HepG2 (cell line): ENCODE results near the gene GLDC. TPM values are rescaled to one million over a fixed set of nuclear protein-coding genes. Genes with fewer than 3 reads are reported as not detected.

ENCODE experiments used
- ATAC-seq: fragments of 200-7000 bp; cut with Tn5 transposase; 3 replicates; pipeline ENCODE4 v1.9.1; 2020; ENCODE audit warnings: mild to moderate bottlenecking, moderate library complexity
- BruUV-seq: library from RNA; stranded (reverse); fragments of 400-500 nt; replicated peaks from 2 replicates; lab custom pipeline; 2021; lab: Mats Ljungman, UMichigan
- CTCF ChIA-PET: fragments of 300-600 bp; formaldehyde crosslinking; extraction: SDS; loops from one replicate; lab custom pipeline; 2021; ENCODE audit warnings: low total read pairs, inconsistent platforms, low intra/inter-chr PET ratio; lab: Yijun Ruan, JAX
- POLR2A ChIA-PET: fragments of 350-600 bp; sonication (Branson Sonifier 250); formaldehyde crosslinking; loops from one replicate; lab custom pipeline; 2020; ENCODE audit warnings: antibody characterized with exemption, inconsistent platforms; lab: Yijun Ruan, JAX
- DNase-seq: peaks from one replicate; pipeline ENCODE4 v3.0.0-alpha.2; 2015; ENCODE audit warnings: low spot score
- FAIRE-seq: peaks from 3 replicates; lab custom pipeline; 2011; peaks lifted over from hg19 to GRCh38; lab: Jason Lieb, UNC
- H2AFZ ChIP-seq: one replicate; pipeline ENCODE4 v1.6.1; 2011; ENCODE audit warnings: low read length, inconsistent platforms
- H3K27ac ChIP-seq: fragments of 300-600 bp; 3 replicates; pipeline ENCODE4 v1.8.0; 2011; ENCODE audit warnings: mixed run types, mild to moderate bottlenecking, mixed read lengths, low read length, inconsistent platforms; ENCODE audit not compliant: insufficient read depth; ENCODE audit errors: extremely low read length
- H3K27me3 ChIP-seq, 2 experiments: fragments of 200-600 bp in 1 of 2; 2 replicates in 1 of 2; 3 replicates in 1 of 2; pipeline versions ENCODE4 v1.6.0 to v1.8.0; 2011; ENCODE audit warnings: low read length in 2 of 2, mild to moderate bottlenecking in 2 of 2, moderate library complexity in 2 of 2, inconsistent platforms in 1 of 2; ENCODE audit not compliant: insufficient read depth in 2 of 2, control insufficient read depth in 1 of 2
- H3K36me3 ChIP-seq, 2 experiments: fragments of 200-600 bp in 1 of 2; replicated peaks in 1 of 2; 2 replicates in 1 of 2; 3 replicates in 1 of 2; pipeline versions ENCODE4 v1.5.1 to v1.8.0; 2011; ENCODE audit warnings: low read length in 2 of 2, inconsistent platforms in 1 of 2; ENCODE audit not compliant: insufficient read depth in 2 of 2, control insufficient read depth in 1 of 2
- H3K4me1 ChIP-seq: 2 replicates; pipeline ENCODE4 v1.5.1; 2012; ENCODE audit warnings: low read length, inconsistent platforms; ENCODE audit not compliant: insufficient read depth
- H3K4me2 ChIP-seq: 2 replicates; pipeline ENCODE4 v1.6.0; 2011; ENCODE audit warnings: low read depth, low read length, inconsistent platforms
- H3K4me3 ChIP-seq, 3 experiments: fragments of 200-600 bp in 1 of 3; sonication (generic), shearing (Covaris generic) in 1 of 3; replicated peaks in 1 of 3; 2 replicates each; pipeline ENCODE4 v1.5.1; 2011 to 2016; ENCODE audit warnings: low read length in 3 of 3, inconsistent platforms in 2 of 3, low read depth in 2 of 3, mild to moderate bottlenecking in 2 of 3, control low read depth in 1 of 3, mixed read lengths in 1 of 3; ENCODE audit not compliant: insufficient read depth in 1 of 3
- H3K79me2 ChIP-seq: one replicate; pipeline ENCODE4 v1.6.1; 2011; ENCODE audit warnings: low read length, inconsistent platforms; ENCODE audit not compliant: insufficient read depth
- H3K9ac ChIP-seq: 2 replicates; pipeline ENCODE4 v1.6.0; 2011; ENCODE audit warnings: mild to moderate bottlenecking, low read depth, low read length, inconsistent platforms; ENCODE audit not compliant: insufficient read depth
- H3K9me3 ChIP-seq: 2 replicates; pipeline ENCODE4 v1.5.1; 2012; ENCODE audit warnings: mild to moderate bottlenecking, low read length
- H4K20me1 ChIP-seq: 2 replicates; pipeline ENCODE4 v1.6.0; 2011; ENCODE audit warnings: inconsistent platforms, mild to moderate bottlenecking, low read length, moderate library complexity; ENCODE audit not compliant: insufficient read depth
- FOXK1 ChIP-seq: sonication (generic); formaldehyde crosslinking; IDR thresholded peaks from 2 replicates; pipeline ENCODE4 v1.4.0; 2020; ENCODE audit warnings: low read depth, missing genetic modification reagents, borderline replicate concordance
- MIER2 ChIP-seq: IDR thresholded peaks from 2 replicates; pipeline ENCODE4 v1.6.1; 2016; ENCODE audit warnings: missing biosample characterization, missing genetic modification reagents
- MIXL1 ChIP-seq: IDR thresholded peaks from 2 replicates; pipeline ENCODE4 v1.6.1; 2016
- MLLT10 ChIP-seq: sonication (generic); formaldehyde crosslinking; IDR thresholded peaks from 2 replicates; pipeline ENCODE4 v1.4.0; 2020; ENCODE audit warnings: missing genetic modification reagents
- NCOA5 ChIP-seq: sonication (generic); formaldehyde crosslinking; IDR thresholded peaks from 2 replicates; pipeline ENCODE4 v1.4.0; 2020; ENCODE audit warnings: missing genetic modification reagents
- NCOR1 ChIP-seq: fragments of 200-600 bp; sonication (generic); IDR thresholded peaks from 2 replicates; pipeline ENCODE4 v1.7.0; 2017; ENCODE audit warnings: antibody characterized with exemption, low read length, borderline replicate concordance
- NONO ChIP-seq, 2 experiments: fragments of 450-650 bp in 1 of 2; sonication (generic) in 1 of 2; formaldehyde crosslinking in 1 of 2; IDR thresholded peaks in 1 of 2; conservative IDR thresholded peaks in 1 of 2; 2 replicates each; pipeline versions ENCODE4 v1.6.1 to v1.8.0; 2017 to 2022; ENCODE audit warnings: mild to moderate bottlenecking in 1 of 2, missing genetic modification reagents in 1 of 2, moderate library complexity in 1 of 2
- NR2F1 ChIP-seq, 2 experiments: fragments of 450-650 bp in 1 of 2; formaldehyde crosslinking in 1 of 2; IDR thresholded peaks; 2 replicates each; pipeline versions ENCODE4 v1.5.0 to v1.6.1; 2016 to 2020; ENCODE audit warnings: mild to moderate bottlenecking in 1 of 2, missing compliant biosample characterization in 1 of 2, missing genetic modification reagents in 1 of 2, moderate library complexity in 1 of 2
- PPARG ChIP-seq: conservative IDR thresholded peaks from 2 replicates; pipeline ENCODE4 v1.6.1; 2016; ENCODE audit warnings: missing biosample characterization, missing genetic modification reagents
- RBM22 ChIP-seq: fragments of 200-400 bp; formaldehyde crosslinking; optimal IDR thresholded peaks from 2 replicates; pipeline ENCODE3; 2017; ENCODE audit warnings: mild to moderate bottlenecking, low read length, moderate library complexity
- RFX3 ChIP-seq: IDR thresholded peaks from 2 replicates; pipeline ENCODE4 v1.6.1; 2016; ENCODE audit warnings: missing biosample characterization, missing genetic modification reagents
- SP140L ChIP-seq: sonication (generic); formaldehyde crosslinking; IDR thresholded peaks from 2 replicates; pipeline ENCODE4 v1.4.0; 2020; ENCODE audit warnings: missing genetic modification reagents, borderline replicate concordance
- SSRP1 ChIP-seq: IDR thresholded peaks from 2 replicates; pipeline ENCODE4 v1.6.1; 2016; ENCODE audit warnings: control low read depth
- ZNF383 ChIP-seq: sonication (generic); formaldehyde crosslinking; IDR thresholded peaks from 2 replicates; pipeline ENCODE4 v1.4.0; 2020; ENCODE audit warnings: missing genetic modification reagents, mild to moderate bottlenecking, borderline replicate concordance
- ZNF878 ChIP-seq: sonication (generic); formaldehyde crosslinking; IDR thresholded peaks from 2 replicates; pipeline ENCODE4 v1.8.1; 2023; ENCODE audit warnings: mild to moderate bottlenecking, missing genetic modification reagents, moderate library complexity
- WGBS: methylation state at CpG from one replicate; pipeline ENCODE4 v1.1.6; 2017; ENCODE audit warnings: low lambda C conversion rate; 5-methylcytosine and 5-hydroxymethylcytosine counted together
- in situ Hi-C: cut with HindIII; loops from 2 replicates; pipeline ENCODE4 v1.10.0; 2017; ENCODE audit warnings: low pct_unique_long_range_greater_than_20kb; ENCODE audit not compliant: extremely low pct_ligation_motif_present
- intact Hi-C: fragments of 100-400 bp; cut with micrococcal nuclease; formaldehyde crosslinking; loops from one replicate; pipeline ENCODE4 v1.10.0; 2022; ENCODE audit not compliant: unreplicated experiment
- polyA plus RNA-seq, 8 experiments: library from polyadenylated mRNA; depleted of rRNA in 3 of 8; stranded (reverse) in 7 of 8; unstranded in 1 of 8; fragments of >200 nt; fragmentation: Illumina TruSeq in 4 of 8; extraction: Trizol in 4 of 8; gene quantifications; 2 replicates each; pipeline versions ENCODE4 v1.2.1 to v1.2.3, GENCODE V29; 2011 to 2016; ENCODE audit warnings: low read depth in 4 of 8, missing spikeins in 1 of 8, mixed read lengths in 1 of 8; ENCODE audit not compliant: insufficient read depth in 1 of 8
- total RNA-seq, 5 experiments: library from RNA; depleted of rRNA; stranded (reverse); fragments of >200 nt; fragmentation: Illumina TruSeq; extraction: Trizol; gene quantifications; 2 replicates each; pipeline ENCODE4 v1.2.3, GENCODE V29; 2016; ENCODE audit warnings: low read depth in 1 of 5
- TF ChIP-seq, protein P1 (sequence below): fragments of 450-650 bp; IDR thresholded peaks from 2 replicates; pipeline ENCODE4 v1.6.1; 2017
- TF ChIP-seq, protein P2 (sequence below): sonication (generic); formaldehyde crosslinking; IDR thresholded peaks from 2 replicates; pipeline ENCODE4 v1.4.0; 2020; ENCODE audit warnings: missing genetic modification reagents, borderline replicate concordance
- TF ChIP-seq, protein P3 (sequence below): sonication (generic); formaldehyde crosslinking; IDR thresholded peaks from 2 replicates; pipeline ENCODE4 v1.4.0; 2020; ENCODE audit warnings: mild to moderate bottlenecking, missing genetic modification reagents
- TF ChIP-seq, protein P4 (sequence below): sonication (generic); formaldehyde crosslinking; IDR thresholded peaks from 2 replicates; pipeline ENCODE4 v1.8.1; 2023; ENCODE audit warnings: missing genetic modification reagents, inconsistent platforms, borderline replicate concordance

Gene GLDC
- total and polyA plus RNA-seq, 2 of the 13 experiments (the other 11 are each of a cell fraction or from before 2014, with no cell fraction given): 59.3 to 115 TPM

DNA sequence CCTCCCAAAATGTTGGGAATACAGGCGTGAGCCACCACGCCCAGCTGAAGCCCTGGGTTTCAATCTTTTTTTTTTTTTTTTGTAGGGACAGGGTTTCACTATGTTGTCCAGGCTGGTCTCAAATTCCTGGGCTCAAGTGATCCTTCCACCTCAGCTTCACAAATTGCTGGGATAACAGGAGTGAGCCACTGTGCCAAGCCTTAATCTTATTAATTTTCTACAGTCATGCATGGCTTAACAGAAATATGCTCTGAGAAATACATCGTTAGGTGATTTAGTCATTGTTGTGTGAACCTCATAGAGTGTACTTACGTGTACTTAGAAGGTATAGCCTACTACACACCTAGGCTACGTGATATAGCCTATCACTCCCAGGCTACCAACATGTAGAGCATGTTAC lies 31.0 kb downstream of the GLDC start:
- Histone ChIP-seq H4K20me1 (no peaks in the 10 kb centered on the region), H3K27ac (no peak overlapping the region), H3K4me3 (no peak overlapping the region), H3K36me3 (peaks cover 9 to 50% of the 10 kb centered on the region in 2 experiments), H3K9me3 (no peaks in the 10 kb centered on the region), H3K79me2 (no peaks in the 10 kb centered on the region), H3K4me1 (peaks cover 12% of the 10 kb centered on the region), H3K27me3 (no peaks in the 10 kb centered on the region), H2AFZ (no peak overlapping the region), H3K9ac (no peak overlapping the region), H3K4me2 (no peak overlapping the region)
- in situ Hi-C loops: no loop called here
- TF ChIP-seq, protein P1, sequence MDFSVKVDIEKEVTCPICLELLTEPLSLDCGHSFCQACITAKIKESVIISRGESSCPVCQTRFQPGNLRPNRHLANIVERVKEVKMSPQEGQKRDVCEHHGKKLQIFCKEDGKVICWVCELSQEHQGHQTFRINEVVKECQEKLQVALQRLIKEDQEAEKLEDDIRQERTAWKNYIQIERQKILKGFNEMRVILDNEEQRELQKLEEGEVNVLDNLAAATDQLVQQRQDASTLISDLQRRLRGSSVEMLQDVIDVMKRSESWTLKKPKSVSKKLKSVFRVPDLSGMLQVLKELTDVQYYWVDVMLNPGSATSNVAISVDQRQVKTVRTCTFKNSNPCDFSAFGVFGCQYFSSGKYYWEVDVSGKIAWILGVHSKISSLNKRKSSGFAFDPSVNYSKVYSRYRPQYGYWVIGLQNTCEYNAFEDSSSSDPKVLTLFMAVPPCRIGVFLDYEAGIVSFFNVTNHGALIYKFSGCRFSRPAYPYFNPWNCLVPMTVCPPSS: no peak
- TF ChIP-seq MIXL1 (CRISPR knock-in tag) (no peak), SSRP1 (CRISPR knock-in tag) (no peak), NCOA5 (CRISPR knock-in tag) (no peak), RFX3 (no peak), PPARG (CRISPR knock-in tag) (no peak), MIER2 (CRISPR knock-in tag) (no peak), ZNF383 (CRISPR knock-in tag) (no peak), NCOR1 (no peak), ZNF878 (no peak), RBM22 (no peak), FOXK1 (no peak), MLLT10 (CRISPR knock-in tag) (no peak), NONO (IDR thresholded peaks at IDR 0.05) (no peak), NONO (CRISPR knock-in tag; conservative IDR thresholded peaks at IDR 0.05) (no peak), SP140L (CRISPR knock-in tag) (no peak), NR2F1 (CRISPR knock-in tag; IDR thresholded peaks at IDR 0.05) (no peak)
- TF ChIP-seq, protein P2, sequence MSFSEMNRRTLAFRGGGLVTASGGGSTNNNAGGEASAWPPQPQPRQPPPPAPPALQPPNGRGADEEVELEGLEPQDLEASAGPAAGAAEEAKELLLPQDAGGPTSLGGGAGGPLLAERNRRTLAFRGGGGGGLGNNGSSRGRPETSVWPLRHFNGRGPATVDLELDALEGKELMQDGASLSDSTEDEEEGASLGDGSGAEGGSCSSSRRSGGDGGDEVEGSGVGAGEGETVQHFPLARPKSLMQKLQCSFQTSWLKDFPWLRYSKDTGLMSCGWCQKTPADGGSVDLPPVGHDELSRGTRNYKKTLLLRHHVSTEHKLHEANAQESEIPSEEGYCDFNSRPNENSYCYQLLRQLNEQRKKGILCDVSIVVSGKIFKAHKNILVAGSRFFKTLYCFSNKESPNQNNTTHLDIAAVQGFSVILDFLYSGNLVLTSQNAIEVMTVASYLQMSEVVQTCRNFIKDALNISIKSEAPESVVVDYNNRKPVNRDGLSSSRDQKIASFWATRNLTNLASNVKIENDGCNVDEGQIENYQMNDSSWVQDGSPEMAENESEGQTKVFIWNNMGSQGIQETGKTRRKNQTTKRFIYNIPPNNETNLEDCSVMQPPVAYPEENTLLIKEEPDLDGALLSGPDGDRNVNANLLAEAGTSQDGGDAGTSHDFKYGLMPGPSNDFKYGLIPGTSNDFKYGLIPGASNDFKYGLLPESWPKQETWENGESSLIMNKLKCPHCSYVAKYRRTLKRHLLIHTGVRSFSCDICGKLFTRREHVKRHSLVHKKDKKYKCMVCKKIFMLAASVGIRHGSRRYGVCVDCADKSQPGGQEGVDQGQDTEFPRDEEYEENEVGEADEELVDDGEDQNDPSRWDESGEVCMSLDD (CRISPR knock-in tag): no peak
- TF ChIP-seq, protein P3, sequence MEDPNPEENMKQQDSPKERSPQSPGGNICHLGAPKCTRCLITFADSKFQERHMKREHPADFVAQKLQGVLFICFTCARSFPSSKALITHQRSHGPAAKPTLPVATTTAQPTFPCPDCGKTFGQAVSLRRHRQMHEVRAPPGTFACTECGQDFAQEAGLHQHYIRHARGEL (CRISPR knock-in tag): no peak
- TF ChIP-seq, protein P4, sequence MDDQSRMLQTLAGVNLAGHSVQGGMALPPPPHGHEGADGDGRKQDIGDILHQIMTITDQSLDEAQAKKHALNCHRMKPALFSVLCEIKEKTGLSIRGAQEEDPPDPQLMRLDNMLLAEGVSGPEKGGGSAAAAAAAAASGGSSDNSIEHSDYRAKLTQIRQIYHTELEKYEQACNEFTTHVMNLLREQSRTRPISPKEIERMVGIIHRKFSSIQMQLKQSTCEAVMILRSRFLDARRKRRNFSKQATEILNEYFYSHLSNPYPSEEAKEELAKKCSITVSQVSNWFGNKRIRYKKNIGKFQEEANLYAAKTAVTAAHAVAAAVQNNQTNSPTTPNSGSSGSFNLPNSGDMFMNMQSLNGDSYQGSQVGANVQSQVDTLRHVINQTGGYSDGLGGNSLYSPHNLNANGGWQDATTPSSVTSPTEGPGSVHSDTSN (CRISPR knock-in tag): no peak
- FAIRE-seq (no peak), DNase-seq (no peak), ATAC-seq (no peak)
- POLR2A ChIA-PET: no interaction called here
- BruUV-seq: no TSS peak
- whole genome bisulfite sequencing: 97% methylated on average over 5 of the region's 5 CpGs
- intact Hi-C loops: no loop called here
- CTCF ChIA-PET: no interaction called here
